Osteoblast (primary cell): Measurements from ENCODE around the gene NT5DC1. TPM values are rescaled to one million over a fixed set of nuclear protein-coding genes. Genes with fewer than 3 reads are reported as not detected.

Source experiments
- DNase-seq: peaks from one replicate; pipeline ENCODE4 v3.0.0; 2011; ENCODE audit warnings: low spot score, mixed read lengths; ENCODE audit not compliant: insufficient read length; ENCODE audit errors: missing footprints
- H2AFZ ChIP-seq: 2 replicates; pipeline ENCODE4 v1.6.0; 2011; ENCODE audit warnings: mild to moderate bottlenecking, low read length
- H3K27ac ChIP-seq: 2 replicates; pipeline ENCODE4 v1.5.1; 2011; ENCODE audit warnings: mild to moderate bottlenecking, low read depth, low read length, moderate library complexity
- H3K27me3 ChIP-seq: 2 replicates; pipeline ENCODE4 v1.6.0; 2012; ENCODE audit warnings: mild to moderate bottlenecking, control low read depth, inconsistent platforms, low read length, moderate library complexity; ENCODE audit not compliant: insufficient read depth
- H3K36me3 ChIP-seq: 2 replicates; pipeline ENCODE4 v1.5.1; 2011; ENCODE audit warnings: mild to moderate bottlenecking, low read length, control low read depth, moderate library complexity; ENCODE audit not compliant: insufficient read depth
- H3K4me1 ChIP-seq: 2 replicates; pipeline ENCODE4 v1.5.1; 2011; ENCODE audit warnings: mild to moderate bottlenecking, low read length, control low read depth, moderate library complexity; ENCODE audit not compliant: insufficient read depth
- H3K4me2 ChIP-seq: 2 replicates; pipeline ENCODE4 v1.6.0; 2011; ENCODE audit warnings: mild to moderate bottlenecking, low read length; ENCODE audit not compliant: insufficient read depth
- H3K4me3 ChIP-seq: fragments of 200-600 bp; sonication (generic); 3 replicates; pipeline ENCODE4 v1.5.1; 2012; ENCODE audit warnings: mild to moderate bottlenecking, low read length, inconsistent platforms; ENCODE audit not compliant: insufficient read depth
- H3K79me2 ChIP-seq: 2 replicates; pipeline ENCODE4 v1.6.0; 2012; ENCODE audit warnings: mild to moderate bottlenecking, low read length, control low read depth, inconsistent platforms; ENCODE audit not compliant: insufficient read depth
- H3K9me3 ChIP-seq: 2 replicates; pipeline ENCODE4 v1.5.1; 2011; ENCODE audit warnings: low read depth, low read length, control low read depth
- H4K20me1 ChIP-seq: 2 replicates; pipeline ENCODE4 v1.6.0; 2012; ENCODE audit warnings: mild to moderate bottlenecking, low read length, control low read depth; ENCODE audit not compliant: insufficient read depth
- total RNA-seq: library from RNA; depleted of rRNA; stranded (reverse); fragments of >200 nt; gene quantifications from 2 replicates; pipeline ENCODE4 v1.2.3, GENCODE V29; 2012
- TF ChIP-seq, protein P1 (sequence below): IDR thresholded peaks from 2 replicates; pipeline ENCODE4 v1.5.1; 2011; ENCODE audit warnings: mild to moderate bottlenecking, low read depth, low read length, moderate library complexity; ENCODE audit errors: extremely low read depth

Gene NT5DC1
- total RNA-seq, 1 donor = 7.2 TPM

DNA sequence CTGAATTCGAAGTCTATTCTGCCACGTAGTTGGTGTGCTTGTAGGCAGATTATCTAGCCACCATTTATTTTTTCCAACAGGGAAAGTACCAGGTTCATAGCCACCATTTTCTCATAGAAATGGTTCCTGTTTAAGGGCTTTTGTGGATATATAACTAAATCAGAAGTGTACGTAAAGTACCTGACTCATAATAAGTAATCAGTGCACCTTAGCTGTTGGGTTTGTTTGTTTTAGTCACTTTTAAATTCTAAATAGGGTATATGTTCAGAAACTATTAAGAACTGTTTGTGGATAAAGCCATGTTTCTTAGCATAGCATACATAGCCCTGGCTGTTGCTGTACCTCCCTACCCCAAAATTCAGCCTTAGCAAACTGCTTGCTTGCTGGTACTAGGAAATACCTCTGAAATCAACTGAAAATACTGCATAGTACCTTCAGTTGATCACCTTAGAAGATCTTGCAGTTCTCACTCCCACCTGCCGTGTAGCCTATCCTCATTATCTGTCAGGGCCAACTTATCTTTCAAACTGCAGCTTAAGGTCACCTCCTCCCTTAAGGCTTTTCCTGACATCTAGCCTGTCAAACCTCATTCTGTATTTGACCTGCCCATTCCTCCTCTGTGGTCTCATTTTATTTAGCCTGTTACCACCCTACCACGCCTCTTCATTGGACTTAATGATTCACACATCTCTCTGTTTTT is 69.9 kb downstream of the NT5DC1 start:
- Histone ChIP-seq H3K4me3 (no peak overlapping the region), H2AFZ (no peak overlapping the region)
- DNase-seq = no peak

DNA sequence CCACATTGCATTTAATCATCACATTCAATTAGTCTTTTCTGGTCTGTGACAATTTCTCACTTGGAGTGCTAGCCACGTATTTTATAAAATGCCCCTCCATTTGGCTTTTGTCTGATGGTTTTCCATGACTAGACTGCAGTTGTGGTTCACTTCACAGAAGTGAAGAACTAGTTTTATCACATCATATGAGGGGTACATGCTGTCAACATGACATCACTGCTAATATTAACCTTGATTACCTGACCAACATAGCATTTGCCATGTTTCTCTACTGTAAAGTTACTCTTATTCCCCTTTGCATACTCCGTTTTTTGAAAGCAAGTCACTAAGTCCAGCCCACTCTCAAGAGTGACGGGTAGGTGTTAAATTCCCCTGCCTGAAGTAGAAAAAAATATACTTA is 73.3 kb downstream of the NT5DC1 start:
- DNase-seq = no peak
- Histone ChIP-seq H3K27ac (no peak overlapping the region), H3K36me3 (no peaks in the 10 kb centered on the region), H3K4me1 (no peaks in the 10 kb centered on the region), H3K27me3 (no peaks in the 10 kb centered on the region), H3K9me3 (no peaks in the 10 kb centered on the region), H2AFZ (no peak overlapping the region), H3K79me2 (no peaks in the 10 kb centered on the region), H4K20me1 (no peaks in the 10 kb centered on the region), H3K4me2 (no peak overlapping the region), H3K4me3 (no peak overlapping the region)
- TF ChIP-seq, protein P1, sequence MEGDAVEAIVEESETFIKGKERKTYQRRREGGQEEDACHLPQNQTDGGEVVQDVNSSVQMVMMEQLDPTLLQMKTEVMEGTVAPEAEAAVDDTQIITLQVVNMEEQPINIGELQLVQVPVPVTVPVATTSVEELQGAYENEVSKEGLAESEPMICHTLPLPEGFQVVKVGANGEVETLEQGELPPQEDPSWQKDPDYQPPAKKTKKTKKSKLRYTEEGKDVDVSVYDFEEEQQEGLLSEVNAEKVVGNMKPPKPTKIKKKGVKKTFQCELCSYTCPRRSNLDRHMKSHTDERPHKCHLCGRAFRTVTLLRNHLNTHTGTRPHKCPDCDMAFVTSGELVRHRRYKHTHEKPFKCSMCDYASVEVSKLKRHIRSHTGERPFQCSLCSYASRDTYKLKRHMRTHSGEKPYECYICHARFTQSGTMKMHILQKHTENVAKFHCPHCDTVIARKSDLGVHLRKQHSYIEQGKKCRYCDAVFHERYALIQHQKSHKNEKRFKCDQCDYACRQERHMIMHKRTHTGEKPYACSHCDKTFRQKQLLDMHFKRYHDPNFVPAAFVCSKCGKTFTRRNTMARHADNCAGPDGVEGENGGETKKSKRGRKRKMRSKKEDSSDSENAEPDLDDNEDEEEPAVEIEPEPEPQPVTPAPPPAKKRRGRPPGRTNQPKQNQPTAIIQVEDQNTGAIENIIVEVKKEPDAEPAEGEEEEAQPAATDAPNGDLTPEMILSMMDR = no peak

More for the DNA sequence above, 69.9 kb downstream of the NT5DC1 start:
- no peaks in the 10 kb centered on the region for H3K79me2 ChIP-seq
- H4K20me1 ChIP-seq = no peaks in the 10 kb centered on the region
- H3K27ac ChIP-seq = no peak overlapping the region
- no peaks in the 10 kb centered on the region for H3K9me3 ChIP-seq
- H3K36me3 ChIP-seq = no peaks in the 10 kb centered on the region
- no peak overlapping the region for H3K4me2 ChIP-seq
- TF ChIP-seq, protein P1 = no peak
- no peaks in the 10 kb centered on the region for H3K4me1 ChIP-seq
- no peaks in the 10 kb centered on the region for H3K27me3 ChIP-seq

DNA sequence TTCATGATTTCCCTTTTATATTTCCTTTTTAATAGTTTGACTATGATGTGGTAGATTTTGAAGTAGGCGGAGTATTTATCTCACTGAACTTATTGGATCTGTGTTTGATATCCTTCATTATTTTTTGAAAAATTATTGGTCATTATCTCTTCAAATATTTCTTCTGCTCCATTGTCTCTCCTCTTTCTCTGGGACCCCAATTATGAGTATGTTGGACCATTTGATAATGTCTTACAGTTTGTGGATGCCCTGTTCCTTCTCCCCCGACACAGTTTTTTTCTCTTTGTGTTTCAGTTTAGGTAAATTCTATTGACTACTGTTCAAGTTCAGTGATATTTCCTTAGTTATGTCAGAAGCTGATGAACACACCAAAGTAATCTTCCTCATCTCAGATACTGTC is 74.7 kb downstream of the NT5DC1 start:
- TF ChIP-seq, protein P1 = no peak
- Histone ChIP-seq H2AFZ (no peak overlapping the region), H3K27ac (no peak overlapping the region), H3K79me2 (no peaks in the 10 kb centered on the region), H3K27me3 (no peaks in the 10 kb centered on the region), H3K36me3 (no peaks in the 10 kb centered on the region), H3K9me3 (no peaks in the 10 kb centered on the region), H4K20me1 (no peaks in the 10 kb centered on the region), H3K4me1 (no peaks in the 10 kb centered on the region), H3K4me3 (no peak overlapping the region), H3K4me2 (no peak overlapping the region)
- DNase-seq = no peak

DNA sequence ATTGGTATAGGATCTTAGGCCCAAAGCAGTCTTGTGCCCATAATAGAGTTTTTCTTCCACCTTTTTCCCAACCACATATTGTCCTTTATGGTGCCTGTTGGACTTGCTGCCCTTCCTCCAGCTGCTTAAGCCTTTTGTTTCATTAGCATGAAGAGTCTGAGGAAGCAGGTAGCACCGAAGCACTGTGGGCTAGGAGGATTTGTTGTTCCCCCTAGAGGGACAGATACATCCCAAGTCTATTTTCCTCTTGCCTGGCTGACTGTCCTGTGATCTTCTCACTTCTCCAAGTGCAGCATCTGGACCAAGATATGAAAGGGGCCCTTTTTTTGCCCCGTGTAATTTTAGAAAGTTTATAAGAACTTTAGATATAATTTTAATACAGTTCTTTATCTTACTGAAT is 75.9 kb downstream of the NT5DC1 start:
- no peaks in the 10 kb centered on the region for H3K27me3 ChIP-seq
- H3K4me1 ChIP-seq = no peaks in the 10 kb centered on the region
- no peaks in the 10 kb centered on the region for H3K36me3 ChIP-seq
- H3K79me2 ChIP-seq = no peaks in the 10 kb centered on the region
- no peak overlapping the region for H3K4me2 ChIP-seq
- H2AFZ ChIP-seq = no peak overlapping the region
- H3K9me3 ChIP-seq = no peaks in the 10 kb centered on the region
- TF ChIP-seq, protein P1 = no peak
- no peak overlapping the region for H3K4me3 ChIP-seq
- H3K27ac ChIP-seq = no peak overlapping the region
- H4K20me1 ChIP-seq = no peaks in the 10 kb centered on the region
- DNase-seq = no peak
